WTC11 (cell line): Measurements from ENCODE around the gene AGPAT3. TPM values are rescaled to one million over a fixed set of nuclear protein-coding genes. Genes with fewer than 3 reads are reported as not detected.

Source experiments
- ATAC-seq: fragments of 200-7000 bp; cut with Tn5 transposase; 2 replicates; pipeline ENCODE4 v1.10.0; 2021; ENCODE audit warnings: mild to moderate bottlenecking, moderate library complexity
- CTCF ChIA-PET: fragments of 300-600 bp; sonication (Branson Sonifier 250); formaldehyde crosslinking; loops from one replicate; lab custom pipeline; 2021; ENCODE audit warnings: antibody characterized with exemption; lab: Charles Lee
- POLR2A ChIA-PET: fragments of 350-600 bp; sonication (Branson Sonifier 250); formaldehyde crosslinking; loops from one replicate; lab custom pipeline; 2021; ENCODE audit warnings: antibody characterized with exemption; lab: Charles Lee
- DNase-seq: peaks from one replicate; pipeline ENCODE4 v3.0.0; 2021; ENCODE audit warnings: low spot score
- H3K27ac Mint-ChIP-seq: 2 replicates; pipeline ENCODE4 v1.8.0; 2021; ENCODE audit warnings: mixed read lengths
- H3K27me3 Mint-ChIP-seq: 2 replicates; pipeline ENCODE4 v1.8.0; 2021; ENCODE audit warnings: low read depth, mild to moderate bottlenecking, moderate library complexity, mixed read lengths
- H3K36me3 Mint-ChIP-seq: 2 replicates; pipeline ENCODE4 v1.8.0; 2021; ENCODE audit warnings: mixed read lengths
- H3K4me1 Mint-ChIP-seq: 2 replicates; pipeline ENCODE4 v1.8.0; 2022; ENCODE audit warnings: mixed read lengths
- H3K4me3 Mint-ChIP-seq: 2 replicates; pipeline ENCODE4 v1.8.0; 2021; ENCODE audit warnings: mild to moderate bottlenecking, moderate library complexity, mixed read lengths
- H3K9me3 Mint-ChIP-seq: 2 replicates; pipeline ENCODE4 v1.8.0; 2021; ENCODE audit warnings: mixed read lengths
- AFF4 ChIP-seq: sonication (generic); formaldehyde crosslinking; IDR thresholded peaks from 2 replicates; pipeline ENCODE4 v1.8.1; 2023; ENCODE audit warnings: mild to moderate bottlenecking, missing genetic modification reagents, borderline replicate concordance
- CBFB ChIP-seq: sonication (generic); formaldehyde crosslinking; IDR thresholded peaks from 2 replicates; pipeline ENCODE4 v1.8.1; 2022; ENCODE audit warnings: mild to moderate bottlenecking, low read depth, missing genetic modification reagents
- CREM ChIP-seq: sonication (generic); formaldehyde crosslinking; IDR thresholded peaks from 2 replicates; pipeline ENCODE4 v1.8.1; 2022; ENCODE audit warnings: mild to moderate bottlenecking, missing genetic modification reagents, moderate library complexity
- CTCF ChIP-seq: fragments of 200-600 bp; IDR thresholded peaks from 2 replicates; pipeline ENCODE4 v1.8.0; 2022; ENCODE audit warnings: antibody characterized with exemption
- ELF4 ChIP-seq: sonication (generic); formaldehyde crosslinking; IDR thresholded peaks from 2 replicates; pipeline ENCODE4 v1.8.1; 2022; ENCODE audit warnings: low read depth, mild to moderate bottlenecking, moderate library complexity, missing genetic modification reagents
- ERG ChIP-seq: fragments of 250-450 bp; sonication (Bioruptor Pico); IDR thresholded peaks from 2 replicates; pipeline ENCODE4 v1.8.0; 2021; ENCODE audit warnings: mild to moderate bottlenecking
- GABPB1 ChIP-seq: sonication (generic); formaldehyde crosslinking; IDR thresholded peaks from 2 replicates; pipeline ENCODE4 v1.8.1; 2023; ENCODE audit warnings: mild to moderate bottlenecking, missing genetic modification reagents
- GRHL2 ChIP-seq: fragments of 250-450 bp; sonication (Bioruptor Pico); IDR thresholded peaks from 2 replicates; pipeline ENCODE4 v1.8.0; 2022; ENCODE audit warnings: mild to moderate bottlenecking, moderate library complexity; ENCODE audit not compliant: insufficient replicate concordance, severe bottlenecking
- IRF1 ChIP-seq: sonication (generic); formaldehyde crosslinking; IDR thresholded peaks from 2 replicates; pipeline ENCODE4 v1.8.0; 2023; ENCODE audit warnings: missing genetic modification reagents
- OVOL2 ChIP-seq: fragments of 250-450 bp; sonication (Bioruptor Pico); IDR thresholded peaks from 2 replicates; pipeline ENCODE4 v1.9.0; 2021; ENCODE audit warnings: mild to moderate bottlenecking, borderline replicate concordance
- PRRX2 ChIP-seq: fragments of 250-450 bp; sonication (Bioruptor Pico); IDR thresholded peaks from 2 replicates; pipeline ENCODE4 v1.8.0; 2021; ENCODE audit warnings: mild to moderate bottlenecking
- RORB ChIP-seq: fragments of 250-450 bp; sonication (Bioruptor Pico); IDR thresholded peaks from 2 replicates; pipeline ENCODE4 v1.9.0; 2021; ENCODE audit warnings: mild to moderate bottlenecking
- SMAD3 ChIP-seq: sonication (generic); formaldehyde crosslinking; IDR thresholded peaks from 2 replicates; pipeline ENCODE4 v1.8.0; 2022; ENCODE audit warnings: missing genetic modification reagents, mild to moderate bottlenecking, borderline replicate concordance
- TCF7 ChIP-seq: sonication (generic); formaldehyde crosslinking; IDR thresholded peaks from 2 replicates; pipeline ENCODE4 v1.8.0; 2022; ENCODE audit warnings: mild to moderate bottlenecking, low read depth, missing genetic modification reagents, moderate library complexity
- USF2 ChIP-seq: sonication (generic); formaldehyde crosslinking; IDR thresholded peaks from 2 replicates; pipeline ENCODE4 v1.8.1; 2023; ENCODE audit warnings: mild to moderate bottlenecking, missing genetic modification reagents, moderate library complexity
- ZBTB21 ChIP-seq: sonication (generic); formaldehyde crosslinking; IDR thresholded peaks from 2 replicates; pipeline ENCODE4 v1.8.1; 2023; ENCODE audit warnings: mild to moderate bottlenecking, missing genetic modification reagents, borderline replicate concordance
- ZBTB43 ChIP-seq: sonication (generic); formaldehyde crosslinking; IDR thresholded peaks from 2 replicates; pipeline ENCODE4 v1.8.1; 2023; ENCODE audit warnings: mild to moderate bottlenecking, missing genetic modification reagents
- ZNF219 ChIP-seq: sonication (generic); formaldehyde crosslinking; IDR thresholded peaks from 2 replicates; pipeline ENCODE4 v1.8.0; 2023; ENCODE audit warnings: missing genetic modification reagents, mild to moderate bottlenecking, borderline replicate concordance
- ZNF425 ChIP-seq: fragments of 250-450 bp; sonication (Bioruptor Pico); conservative IDR thresholded peaks from 2 replicates; pipeline ENCODE4 v1.9.0; 2021; ENCODE audit warnings: mild to moderate bottlenecking
- total RNA-seq: library from RNA; stranded (reverse); gene quantifications from 3 replicates; pipeline ENCODE4 v1.2.3, GENCODE V29; 2021

Gene AGPAT3
- total RNA-seq, 1 experiment from 2014 or later: 5.6 TPM

GRCh38 chr21:43971201-43971991 is 106.4 kb downstream of the AGPAT3 start:
- Mint-ChIP-seq H3K36me3 (no peaks in the 10 kb centered on the region), H3K4me3 (no peak overlapping the region), H3K4me1 (no peaks in the 10 kb centered on the region), H3K9me3 (no peaks in the 10 kb centered on the region), H3K27me3 (no peaks in the 10 kb centered on the region), H3K27ac (no peak overlapping the region)
- DNase-seq: no peak
- POLR2A ChIA-PET: no interaction called here
- no peak for ATAC-seq
- CTCF ChIA-PET: no interaction called here
- TF ChIP-seq CREM (no peak), ERG (CRISPR knock-in tag) (no peak), ZNF219 (CRISPR knock-in tag) (no peak), IRF1 (no peak), USF2 (CRISPR knock-in tag) (no peak), GABPB1 (no peak), TCF7 (no peak), SMAD3 (no peak), CBFB (CRISPR knock-in tag) (no peak), ELF4 (CRISPR knock-in tag) (no peak)

GRCh38 chr21:43971992-43972255 is 106.9 kb downstream of the AGPAT3 start:
- TF ChIP-seq GRHL2 (no peak), ZNF425 (no peak)
- Mint-ChIP-seq H3K27me3 (no peaks in the 10 kb centered on the region), H3K27ac (no peak overlapping the region), H3K4me3 (no peak overlapping the region), H3K9me3 (no peaks in the 10 kb centered on the region), H3K36me3 (no peaks in the 10 kb centered on the region), H3K4me1 (no peaks in the 10 kb centered on the region)
- ATAC-seq (no peak), DNase-seq (no peak)
- POLR2A ChIA-PET: no interaction called here
- CTCF ChIA-PET: interaction anchor here (1.2 kb wide), 2 partner anchors 158 to 183 kb away, joined by 3 read pairs; no protein-coding TSS in a partner anchor

GRCh38 chr21:43972850-43973633 is 108.0 kb downstream of the AGPAT3 start:
- DNase-seq (no peak), ATAC-seq (no peak)
- H3K27me3 Mint-ChIP-seq: no peaks in the 10 kb centered on the region
- H3K4me3 Mint-ChIP-seq: no peak overlapping the region
- ChIA-PET POLR2A (no interaction called here), CTCF (interaction anchor here (0.7 to 1.4 kb wide), 6 partner anchors 30 to 184 kb away, joined by 3 read pairs; no protein-coding TSS in a partner anchor)
- H3K4me1 Mint-ChIP-seq: no peaks in the 10 kb centered on the region
- H3K36me3 Mint-ChIP-seq: no peaks in the 10 kb centered on the region
- H3K9me3 Mint-ChIP-seq: no peaks in the 10 kb centered on the region
- no peak overlapping the region; the same call in 1 of the 2 replicates for H3K27ac Mint-ChIP-seq
- TF ChIP-seq AFF4 (CRISPR knock-in tag) (no peak), ZBTB43 (CRISPR knock-in tag) (no peak), PRRX2 (CRISPR knock-in tag) (no peak), OVOL2 (CRISPR knock-in tag) (no peak), CTCF (no peak), RORB (CRISPR knock-in tag) (no peak), ZBTB21 (CRISPR knock-in tag) (no peak)
